ENCODE measurements around the gene AHCTF1.
A peak's percentile ranks its signal among the peaks of the same experiment; 100 is the strongest.

The AHCTF1 gene

GRCh38 chr1:246797597-246797996 is 134.2 kb downstream of the AHCTF1 start:
- DNase-seq = no peak

GRCh38 chr1:246797157-246797556 is 134.6 kb downstream of the AHCTF1 start:
- DNase-seq = no peak

GRCh38 chr1:246795906-246796694 is 135.6 kb downstream of the AHCTF1 start:
- peak; percentile 52 for DNase-seq

- DNase-seq = peak; percentile 89
Measured at GRCh38 chr1:246794828-246795671, 136.7 kb downstream of the AHCTF1 start.

- DNase-seq = peak; percentile 60
Measured at GRCh38 chr1:246794048-246794827, 137.5 kb downstream of the AHCTF1 start.

- DNase-seq = no peak
Measured at GRCh38 chr1:246793356-246793896, 138.3 kb downstream of the AHCTF1 start.

GRCh38 chr1:246792603-246793002 is 139.1 kb downstream of the AHCTF1 start:
- no peak for DNase-seq

GRCh38 chr1:246791303-246791918 is 140.3 kb downstream of the AHCTF1 start:
- DNase-seq = no peak

GRCh38 chr1:246790833-246791232 is 140.9 kb downstream of the AHCTF1 start:
- no peak for DNase-seq

- DNase-seq = no peak
Measured at GRCh38 chr1:246790364-246790763, 141.4 kb downstream of the AHCTF1 start.

- no peak for DNase-seq
Measured at GRCh38 chr1:246789454-246790339, 142.1 kb downstream of the AHCTF1 start.
